ENCODE results near the gene TALDO1. TPM values are rescaled to one million over a fixed set of nuclear protein-coding genes. Genes with fewer than 3 reads are reported as not detected.

Gene TALDO1
- total RNA-seq, 1 experiment from 2014 or later = 314 TPM

GRCh38 chr11:792873-793272 is 45.6 kb downstream of the TALDO1 start:
- no peak overlapping the region for H3K4me3 Mint-ChIP-seq
- no peaks in the 10 kb centered on the region for H3K27me3 Mint-ChIP-seq (ENCODE audit: low read depth)
- no peak for ATAC-seq
- H3K36me3 Mint-ChIP-seq = no peaks in the 10 kb centered on the region
- TF ChIP-seq E2F1 (CRISPR knock-in tag; IDR thresholded peaks at IDR 0.05) (no peak), ZNF423 (CRISPR knock-in tag; IDR thresholded peaks at IDR 0.05) (no peak), MXD4 (CRISPR knock-in tag; IDR thresholded peaks at IDR 0.05; ENCODE audit: borderline replicate concordance) (no peak), NR3C1 (CRISPR knock-in tag; conservative IDR thresholded peaks at IDR 0.05; ENCODE audit: low read depth) (no peak), E2F4 (CRISPR knock-in tag; IDR thresholded peaks at IDR 0.05; ENCODE audit: borderline replicate concordance, low read depth) (no peak), EMX1 (CRISPR knock-in tag; IDR thresholded peaks at IDR 0.05) (no peak), GRHL2 (CRISPR knock-in tag; IDR thresholded peaks at IDR 0.05; ENCODE audit: insufficient replicate concordance, severe bottlenecking) (no peak), JUN (CRISPR knock-in tag; IDR thresholded peaks at IDR 0.05) (no peak), ZNF138 (CRISPR knock-in tag; conservative IDR thresholded peaks at IDR 0.05) (no peak), OVOL2 (CRISPR knock-in tag; IDR thresholded peaks at IDR 0.05; ENCODE audit: borderline replicate concordance) (no peak), TEAD1 (CRISPR knock-in tag; IDR thresholded peaks at IDR 0.05) (no peak)
- TF ChIP-seq, protein P1, sequence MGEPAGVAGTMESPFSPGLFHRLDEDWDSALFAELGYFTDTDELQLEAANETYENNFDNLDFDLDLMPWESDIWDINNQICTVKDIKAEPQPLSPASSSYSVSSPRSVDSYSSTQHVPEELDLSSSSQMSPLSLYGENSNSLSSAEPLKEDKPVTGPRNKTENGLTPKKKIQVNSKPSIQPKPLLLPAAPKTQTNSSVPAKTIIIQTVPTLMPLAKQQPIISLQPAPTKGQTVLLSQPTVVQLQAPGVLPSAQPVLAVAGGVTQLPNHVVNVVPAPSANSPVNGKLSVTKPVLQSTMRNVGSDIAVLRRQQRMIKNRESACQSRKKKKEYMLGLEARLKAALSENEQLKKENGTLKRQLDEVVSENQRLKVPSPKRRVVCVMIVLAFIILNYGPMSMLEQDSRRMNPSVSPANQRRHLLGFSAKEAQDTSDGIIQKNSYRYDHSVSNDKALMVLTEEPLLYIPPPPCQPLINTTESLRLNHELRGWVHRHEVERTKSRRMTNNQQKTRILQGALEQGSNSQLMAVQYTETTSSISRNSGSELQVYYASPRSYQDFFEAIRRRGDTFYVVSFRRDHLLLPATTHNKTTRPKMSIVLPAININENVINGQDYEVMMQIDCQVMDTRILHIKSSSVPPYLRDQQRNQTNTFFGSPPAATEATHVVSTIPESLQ (CRISPR knock-in tag; IDR thresholded peaks at IDR 0.05) = no peak
- TF ChIP-seq, protein P2, sequence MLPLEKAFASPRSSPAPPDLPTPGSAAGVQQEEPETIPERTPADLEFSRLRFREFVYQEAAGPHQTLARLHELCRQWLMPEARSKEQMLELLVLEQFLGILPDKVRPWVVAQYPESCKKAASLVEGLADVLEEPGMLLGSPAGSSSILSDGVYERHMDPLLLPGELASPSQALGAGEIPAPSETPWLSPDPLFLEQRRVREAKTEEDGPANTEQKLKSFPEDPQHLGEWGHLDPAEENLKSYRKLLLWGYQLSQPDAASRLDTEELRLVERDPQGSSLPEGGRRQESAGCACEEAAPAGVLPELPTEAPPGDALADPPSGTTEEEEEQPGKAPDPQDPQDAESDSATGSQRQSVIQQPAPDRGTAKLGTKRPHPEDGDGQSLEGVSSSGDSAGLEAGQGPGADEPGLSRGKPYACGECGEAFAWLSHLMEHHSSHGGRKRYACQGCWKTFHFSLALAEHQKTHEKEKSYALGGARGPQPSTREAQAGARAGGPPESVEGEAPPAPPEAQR (CRISPR knock-in tag; IDR thresholded peaks at IDR 0.05) = no peak
- TF ChIP-seq, protein P3, sequence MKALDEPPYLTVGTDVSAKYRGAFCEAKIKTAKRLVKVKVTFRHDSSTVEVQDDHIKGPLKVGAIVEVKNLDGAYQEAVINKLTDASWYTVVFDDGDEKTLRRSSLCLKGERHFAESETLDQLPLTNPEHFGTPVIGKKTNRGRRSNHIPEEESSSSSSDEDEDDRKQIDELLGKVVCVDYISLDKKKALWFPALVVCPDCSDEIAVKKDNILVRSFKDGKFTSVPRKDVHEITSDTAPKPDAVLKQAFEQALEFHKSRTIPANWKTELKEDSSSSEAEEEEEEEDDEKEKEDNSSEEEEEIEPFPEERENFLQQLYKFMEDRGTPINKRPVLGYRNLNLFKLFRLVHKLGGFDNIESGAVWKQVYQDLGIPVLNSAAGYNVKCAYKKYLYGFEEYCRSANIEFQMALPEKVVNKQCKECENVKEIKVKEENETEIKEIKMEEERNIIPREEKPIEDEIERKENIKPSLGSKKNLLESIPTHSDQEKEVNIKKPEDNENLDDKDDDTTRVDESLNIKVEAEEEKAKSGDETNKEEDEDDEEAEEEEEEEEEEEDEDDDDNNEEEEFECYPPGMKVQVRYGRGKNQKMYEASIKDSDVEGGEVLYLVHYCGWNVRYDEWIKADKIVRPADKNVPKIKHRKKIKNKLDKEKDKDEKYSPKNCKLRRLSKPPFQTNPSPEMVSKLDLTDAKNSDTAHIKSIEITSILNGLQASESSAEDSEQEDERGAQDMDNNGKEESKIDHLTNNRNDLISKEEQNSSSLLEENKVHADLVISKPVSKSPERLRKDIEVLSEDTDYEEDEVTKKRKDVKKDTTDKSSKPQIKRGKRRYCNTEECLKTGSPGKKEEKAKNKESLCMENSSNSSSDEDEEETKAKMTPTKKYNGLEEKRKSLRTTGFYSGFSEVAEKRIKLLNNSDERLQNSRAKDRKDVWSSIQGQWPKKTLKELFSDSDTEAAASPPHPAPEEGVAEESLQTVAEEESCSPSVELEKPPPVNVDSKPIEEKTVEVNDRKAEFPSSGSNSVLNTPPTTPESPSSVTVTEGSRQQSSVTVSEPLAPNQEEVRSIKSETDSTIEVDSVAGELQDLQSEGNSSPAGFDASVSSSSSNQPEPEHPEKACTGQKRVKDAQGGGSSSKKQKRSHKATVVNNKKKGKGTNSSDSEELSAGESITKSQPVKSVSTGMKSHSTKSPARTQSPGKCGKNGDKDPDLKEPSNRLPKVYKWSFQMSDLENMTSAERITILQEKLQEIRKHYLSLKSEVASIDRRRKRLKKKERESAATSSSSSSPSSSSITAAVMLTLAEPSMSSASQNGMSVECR (CRISPR knock-in tag; IDR thresholded peaks at IDR 0.05; ENCODE audit: borderline replicate concordance) = no peak
- TF ChIP-seq, protein P4, sequence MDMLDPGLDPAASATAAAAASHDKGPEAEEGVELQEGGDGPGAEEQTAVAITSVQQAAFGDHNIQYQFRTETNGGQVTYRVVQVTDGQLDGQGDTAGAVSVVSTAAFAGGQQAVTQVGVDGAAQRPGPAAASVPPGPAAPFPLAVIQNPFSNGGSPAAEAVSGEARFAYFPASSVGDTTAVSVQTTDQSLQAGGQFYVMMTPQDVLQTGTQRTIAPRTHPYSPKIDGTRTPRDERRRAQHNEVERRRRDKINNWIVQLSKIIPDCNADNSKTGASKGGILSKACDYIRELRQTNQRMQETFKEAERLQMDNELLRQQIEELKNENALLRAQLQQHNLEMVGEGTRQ (CRISPR knock-in tag; IDR thresholded peaks at IDR 0.05) = no peak
- H3K4me1 Mint-ChIP-seq = peaks cover 22% of the 10 kb centered on the region
- H3K27ac Mint-ChIP-seq = no peak overlapping the region
- CTCF ChIA-PET = no interaction called here
- POLR2A ChIA-PET = interaction anchor here (1.0 to 1.6 kb wide), 2 partner anchors 10 to 26 kb away, joined by 3 to 5 read pairs; partner anchors contain the start of gene PNPLA2
- H3K9me3 Mint-ChIP-seq = no peaks in the 10 kb centered on the region
- no peak for DNase-seq (ENCODE audit: low spot score)

Measured in WTC11 (cell line).